Measurements from ENCODE around the gene EHD4.

EHD4 gene

DNA sequence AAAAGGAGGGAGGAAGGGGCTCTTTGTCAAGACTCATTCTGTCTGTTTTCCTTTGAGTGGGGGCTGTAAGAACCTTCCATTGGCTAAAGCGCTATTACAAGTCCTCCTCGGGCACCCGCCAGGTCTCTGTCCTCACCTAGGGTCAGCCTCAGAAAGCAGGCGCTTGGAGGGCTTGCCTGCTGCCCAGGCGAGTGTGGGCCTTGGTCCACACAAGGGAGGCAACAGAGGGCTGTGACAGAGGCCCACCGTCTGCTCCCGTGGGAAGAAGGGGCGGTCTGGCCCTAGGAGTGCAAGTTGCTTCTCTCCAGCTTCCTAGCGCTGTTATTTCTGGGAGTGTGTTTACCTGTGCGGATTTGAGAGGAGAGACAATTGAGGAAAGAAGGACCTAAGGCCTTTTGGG lies 24.0 kb upstream of the EHD4 start:
- no peak for DNase-seq
- in situ Hi-C loops (cut with MboI; ENCODE audit: low pct_unique_long_range_greater_than_20kb, low sequenced_read_pairs), result no loop called here

DNA sequence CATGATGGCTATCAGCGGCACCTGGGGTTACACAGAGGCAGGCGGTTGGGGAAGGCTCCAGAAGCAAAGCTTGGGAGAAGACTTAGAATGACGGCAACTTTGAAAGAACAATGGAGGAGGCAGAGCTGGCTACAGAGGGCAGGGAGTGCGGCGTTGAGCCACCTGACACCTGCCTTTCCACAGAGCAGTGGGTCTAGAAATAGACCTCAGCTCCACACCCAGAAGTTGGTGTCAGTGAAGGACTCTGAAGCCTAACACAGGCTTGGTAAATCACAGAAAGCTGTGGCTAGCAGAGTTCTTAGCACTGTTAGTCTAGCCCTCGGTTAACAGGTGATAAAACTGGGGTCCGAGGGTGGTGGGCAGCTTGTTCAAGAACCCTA lies 23.1 kb upstream of the EHD4 start:
- DNase-seq, result no peak
- in situ Hi-C loops (cut with MboI; ENCODE audit: low pct_unique_long_range_greater_than_20kb, low sequenced_read_pairs), result no loop called here

DNA sequence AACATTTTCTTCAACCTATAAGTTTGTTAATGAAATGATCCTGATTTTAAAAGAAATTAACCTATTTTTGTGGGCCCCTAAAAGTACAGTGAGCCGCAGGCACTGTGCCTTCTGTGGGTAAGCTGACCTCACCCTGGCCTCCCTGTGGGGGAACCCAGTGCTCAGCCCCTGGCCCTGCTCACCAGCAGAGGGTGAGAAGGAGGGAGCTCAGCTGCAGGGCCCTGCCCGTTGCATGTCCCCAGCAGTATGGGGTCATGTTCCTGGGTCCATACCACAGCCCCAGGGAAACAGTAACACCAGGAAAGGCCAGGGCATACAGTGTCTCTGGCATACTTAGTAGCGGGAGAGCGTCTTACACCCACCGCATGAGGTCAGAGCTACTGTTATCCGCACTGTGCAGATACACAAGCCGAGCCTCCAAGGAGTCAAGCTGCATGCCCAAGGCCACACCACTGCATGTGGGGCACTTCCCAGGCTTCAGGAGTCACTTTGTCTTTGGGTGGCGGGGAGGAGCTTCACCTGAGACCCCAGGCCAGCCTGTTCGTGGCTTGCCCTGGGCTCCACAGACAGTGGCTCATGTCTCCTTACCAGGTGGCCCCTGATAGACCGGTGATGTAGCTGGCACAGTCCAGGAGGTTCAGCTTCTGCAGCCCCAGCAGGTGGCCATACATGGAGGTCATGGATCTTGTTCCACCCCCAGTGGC lies 22.6 kb upstream of the EHD4 start:
- in situ Hi-C loops (cut with MboI; ENCODE audit: low pct_unique_long_range_greater_than_20kb, low sequenced_read_pairs), result no loop called here

DNA sequence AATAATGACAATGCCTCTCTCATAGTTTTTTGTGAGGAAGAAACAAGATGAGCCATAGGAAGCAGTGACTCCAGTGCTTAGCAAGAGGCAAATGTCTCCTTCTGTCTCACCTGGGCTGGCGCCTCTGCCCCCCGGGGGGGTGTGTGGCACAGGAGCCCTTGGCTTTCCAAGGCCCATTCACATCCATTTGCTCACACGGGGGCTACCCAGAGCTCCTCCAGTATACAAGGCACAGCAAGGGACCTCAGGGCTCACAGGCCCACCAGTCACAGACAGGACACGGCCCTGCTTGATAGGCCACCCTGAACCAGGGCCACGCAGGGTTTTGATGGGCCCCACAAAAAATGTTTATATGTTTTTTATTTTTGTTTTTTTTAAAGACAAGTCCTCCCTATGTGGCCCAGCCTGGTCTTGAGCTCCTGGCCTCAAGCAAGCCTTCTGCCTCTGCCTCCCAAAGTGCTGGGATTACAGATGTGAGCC lies 21.9 kb upstream of the EHD4 start:
- in situ Hi-C loops (cut with MboI; ENCODE audit: low pct_unique_long_range_greater_than_20kb, low sequenced_read_pairs), result no loop called here
- DNase-seq, result no peak

More for the DNA sequence above, 22.6 kb upstream of the EHD4 start:
- DNase-seq, result no peak

DNA sequence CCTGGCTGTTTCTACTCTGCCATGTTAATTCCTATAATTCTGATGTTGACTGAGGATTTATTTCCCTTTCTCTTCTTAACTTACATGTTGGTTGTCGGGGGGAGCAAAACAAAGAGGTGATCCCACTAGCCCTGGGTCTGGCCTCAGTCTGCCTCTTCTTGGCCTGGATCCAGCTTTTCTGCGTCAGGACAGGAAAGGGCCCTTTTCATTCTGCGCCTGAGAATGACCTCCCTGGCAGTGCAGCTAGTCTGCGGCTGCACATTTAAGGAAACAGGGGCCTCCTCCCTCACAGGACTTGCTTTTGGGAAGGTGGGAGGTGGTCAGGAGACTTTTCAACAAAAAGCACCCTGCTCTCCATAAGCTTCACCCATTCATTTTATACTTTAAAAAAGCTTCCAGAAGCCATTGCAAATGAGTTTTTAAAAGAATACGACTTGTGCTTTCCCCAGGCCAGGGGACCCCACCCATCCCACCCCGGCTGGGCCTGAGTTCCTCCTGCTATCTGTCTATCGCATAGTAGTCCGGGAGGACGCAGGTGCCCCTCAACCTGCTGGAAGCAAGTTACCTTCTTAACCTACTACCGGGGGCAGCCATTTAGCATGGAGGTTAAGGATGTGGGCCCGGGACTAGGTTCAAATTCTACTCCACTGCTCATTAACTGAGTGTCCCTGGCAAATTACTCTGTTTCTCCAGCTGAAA lies 21.3 kb upstream of the EHD4 start:
- in situ Hi-C loops (cut with MboI; ENCODE audit: low pct_unique_long_range_greater_than_20kb, low sequenced_read_pairs), result no loop called here

DNA sequence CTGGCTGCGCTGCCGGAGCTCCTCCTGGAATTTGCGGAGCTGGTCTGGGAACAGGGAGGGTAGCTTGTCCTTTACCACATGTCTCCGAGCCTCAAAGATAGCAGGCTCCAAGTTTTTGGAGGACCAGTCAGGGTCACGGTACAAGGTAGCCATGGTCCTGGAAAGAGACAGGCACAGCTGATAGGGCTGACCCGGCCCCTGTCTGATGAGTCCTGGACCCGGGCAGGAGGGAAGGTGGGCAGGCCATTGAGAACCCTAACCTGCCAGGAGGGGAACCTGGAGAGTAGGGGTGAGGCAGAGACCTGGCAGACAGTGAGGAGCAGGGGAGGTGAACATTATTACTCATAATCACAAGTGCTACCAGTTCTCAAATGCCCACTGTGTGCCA lies 20.4 kb upstream of the EHD4 start:
- in situ Hi-C loops (cut with MboI; ENCODE audit: low pct_unique_long_range_greater_than_20kb, low sequenced_read_pairs), result no loop called here
- DNase-seq, result no peak

More for the DNA sequence above, 21.3 kb upstream of the EHD4 start:
- DNase-seq, result no peak

DNA sequence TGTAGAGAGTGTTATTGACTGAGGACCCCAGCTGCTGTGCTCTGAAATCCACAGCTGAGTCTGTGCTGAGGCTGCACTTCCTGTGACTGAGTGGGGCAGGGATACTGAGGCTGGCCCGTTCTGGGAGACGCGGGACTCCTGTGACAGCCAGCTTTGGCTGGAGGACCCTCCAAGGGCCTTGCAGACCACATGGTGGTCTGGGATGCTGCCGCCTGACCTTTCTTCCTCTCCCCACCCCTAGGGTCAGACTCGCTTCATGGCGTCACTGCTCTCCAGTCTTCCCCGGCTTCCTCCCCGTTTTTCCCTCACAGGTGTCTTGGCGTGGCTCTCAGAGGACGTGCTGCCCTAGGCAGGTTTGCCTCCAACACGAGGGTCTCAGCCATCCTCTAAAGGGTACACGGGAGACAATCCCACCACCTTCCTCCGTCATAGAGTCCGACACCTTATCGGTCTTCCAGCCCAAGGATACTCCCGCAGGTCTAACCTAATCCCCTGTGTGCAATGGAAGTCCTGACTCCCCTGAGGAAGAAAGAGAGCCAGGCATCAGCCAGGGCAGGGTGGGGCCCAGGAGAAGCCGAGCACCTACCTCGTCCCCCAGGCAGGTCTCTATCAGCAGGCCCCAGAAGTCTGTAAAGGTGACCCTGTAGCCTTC lies 19.9 kb upstream of the EHD4 start:
- in situ Hi-C loops (cut with MboI; ENCODE audit: low pct_unique_long_range_greater_than_20kb, low sequenced_read_pairs), result no loop called here
- no peak for DNase-seq

DNA sequence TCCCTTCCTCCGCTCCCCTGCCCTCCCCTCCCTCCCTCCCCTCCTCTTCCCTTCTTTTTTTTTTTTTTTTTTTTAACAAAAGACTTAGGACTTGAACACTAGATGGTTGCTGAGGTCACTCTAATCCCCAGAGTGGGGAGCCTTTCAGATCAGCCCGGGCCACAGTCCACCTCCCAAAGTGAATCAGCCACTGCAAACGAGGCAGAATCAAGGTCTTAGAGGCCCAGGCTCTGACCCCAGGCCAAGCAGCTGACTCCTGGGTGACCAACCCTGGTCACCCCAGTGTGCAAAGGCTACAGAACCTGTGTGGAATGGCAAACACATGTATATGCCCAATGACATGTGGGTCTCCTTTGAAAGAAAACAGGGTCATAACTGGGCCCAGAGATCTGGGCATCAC lies 18.3 kb upstream of the EHD4 start:
- no peak for DNase-seq
- in situ Hi-C loops (cut with MboI; ENCODE audit: low pct_unique_long_range_greater_than_20kb, low sequenced_read_pairs), result no loop called here

DNA sequence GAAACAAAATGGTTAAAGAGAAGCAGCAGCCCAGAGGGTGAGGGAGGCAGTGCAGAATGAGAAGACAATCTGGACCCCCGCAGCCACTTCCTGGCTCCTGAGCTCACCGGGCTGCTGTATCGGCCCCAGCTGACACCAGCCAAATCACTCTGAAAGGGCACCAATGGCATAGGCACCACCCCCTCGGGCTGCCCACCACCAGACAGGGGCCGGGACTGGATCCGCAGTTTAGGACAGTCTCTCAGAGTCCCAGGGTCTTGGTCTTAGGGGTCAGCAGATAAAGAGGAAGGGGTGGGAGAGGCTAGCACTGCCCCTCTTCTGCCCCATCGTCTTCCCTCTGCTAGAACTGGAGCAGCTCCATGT lies 17.9 kb upstream of the EHD4 start:
- DNase-seq, result no peak
- in situ Hi-C loops (cut with MboI; ENCODE audit: low pct_unique_long_range_greater_than_20kb, low sequenced_read_pairs), result no loop called here

DNA sequence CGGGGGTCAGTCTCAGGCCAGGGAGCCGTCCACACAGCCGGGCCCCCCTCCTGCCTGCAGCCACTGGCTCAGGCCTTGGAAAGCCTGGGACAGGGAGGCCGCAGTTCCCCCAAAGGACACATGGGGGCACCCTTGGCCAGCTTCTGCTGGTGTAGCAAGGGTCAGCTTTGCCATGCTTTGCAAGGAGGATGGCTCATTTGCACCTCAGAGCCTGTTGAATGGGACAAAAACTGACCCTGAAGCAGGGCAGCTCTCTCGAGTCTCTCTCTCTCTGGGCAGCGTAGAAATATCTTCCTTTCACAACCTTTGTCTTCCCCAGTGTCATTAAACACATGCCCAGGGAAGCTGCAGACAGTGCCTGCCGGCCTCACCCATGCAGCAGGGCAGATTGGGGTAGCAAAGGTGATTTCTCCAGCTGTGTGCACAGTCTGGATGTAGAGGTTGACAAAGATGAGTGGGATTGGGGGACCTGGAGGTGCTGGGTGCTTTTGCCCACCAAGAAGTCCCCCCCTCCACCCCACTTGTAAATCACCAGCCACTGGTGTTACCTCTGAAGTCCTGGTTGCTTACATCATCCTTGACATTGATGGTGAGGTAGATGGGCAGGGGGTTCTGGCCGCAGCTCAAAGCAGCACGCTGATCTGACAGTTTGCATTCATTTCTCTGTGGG lies 17.4 kb upstream of the EHD4 start:
- in situ Hi-C loops (cut with MboI; ENCODE audit: low pct_unique_long_range_greater_than_20kb, low sequenced_read_pairs), result no loop called here
- DNase-seq, result peak; percentile 78

DNA sequence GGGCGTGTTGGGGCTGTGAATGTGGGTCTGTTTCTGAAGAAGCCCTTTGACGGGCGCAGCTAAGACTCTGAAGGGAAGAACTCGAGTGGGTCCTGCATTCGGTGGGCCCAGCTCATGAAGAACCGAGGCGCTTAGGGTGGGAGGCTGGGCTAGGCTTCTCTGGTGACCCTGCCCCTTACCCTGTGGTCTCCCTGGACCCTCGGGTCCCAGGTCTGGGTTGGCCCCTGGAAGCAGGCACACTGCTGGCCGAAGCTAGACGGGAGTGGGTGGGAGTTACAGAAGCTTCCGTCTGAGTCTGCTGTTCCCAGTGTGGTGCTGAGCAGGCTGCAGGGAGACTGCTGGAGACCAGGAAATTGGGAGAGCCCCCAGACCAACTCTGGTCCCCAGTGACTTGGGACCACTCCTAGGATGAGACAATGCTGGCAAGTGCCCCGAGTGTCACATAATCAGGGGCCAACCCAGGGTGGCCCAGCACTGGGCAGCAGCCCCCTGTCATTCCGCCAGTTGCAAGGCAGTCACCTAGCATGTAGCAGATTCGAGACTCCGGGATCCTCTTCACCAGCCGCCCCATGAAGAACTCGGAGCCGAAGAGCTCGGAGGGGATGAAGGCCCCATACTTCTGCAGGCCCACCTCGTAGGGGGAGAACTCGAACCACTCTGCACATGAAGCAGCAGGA lies 16.7 kb upstream of the EHD4 start:
- in situ Hi-C loops (cut with MboI; ENCODE audit: low pct_unique_long_range_greater_than_20kb, low sequenced_read_pairs), result no loop called here
- no peak for DNase-seq

DNA sequence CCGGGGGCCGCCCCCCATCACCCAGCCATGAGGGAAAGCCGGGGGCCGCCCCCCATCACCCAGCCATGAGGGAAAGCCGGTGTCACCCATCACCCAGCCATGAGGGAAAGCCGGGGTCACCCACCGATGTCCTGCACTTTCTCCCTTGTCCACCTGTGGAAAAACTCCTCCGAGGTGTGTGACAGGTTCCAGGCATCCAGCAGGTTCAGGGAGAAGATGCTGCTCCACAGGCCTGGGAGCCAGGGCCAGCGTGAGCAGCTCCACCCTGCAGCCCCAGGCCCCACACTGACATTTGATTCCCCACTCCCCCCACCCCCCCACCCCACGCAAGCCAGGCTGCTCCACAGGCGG lies 15.5 kb upstream of the EHD4 start:
- DNase-seq, result no peak
- in situ Hi-C loops (cut with MboI; ENCODE audit: low pct_unique_long_range_greater_than_20kb, low sequenced_read_pairs), result no loop called here

DNA sequence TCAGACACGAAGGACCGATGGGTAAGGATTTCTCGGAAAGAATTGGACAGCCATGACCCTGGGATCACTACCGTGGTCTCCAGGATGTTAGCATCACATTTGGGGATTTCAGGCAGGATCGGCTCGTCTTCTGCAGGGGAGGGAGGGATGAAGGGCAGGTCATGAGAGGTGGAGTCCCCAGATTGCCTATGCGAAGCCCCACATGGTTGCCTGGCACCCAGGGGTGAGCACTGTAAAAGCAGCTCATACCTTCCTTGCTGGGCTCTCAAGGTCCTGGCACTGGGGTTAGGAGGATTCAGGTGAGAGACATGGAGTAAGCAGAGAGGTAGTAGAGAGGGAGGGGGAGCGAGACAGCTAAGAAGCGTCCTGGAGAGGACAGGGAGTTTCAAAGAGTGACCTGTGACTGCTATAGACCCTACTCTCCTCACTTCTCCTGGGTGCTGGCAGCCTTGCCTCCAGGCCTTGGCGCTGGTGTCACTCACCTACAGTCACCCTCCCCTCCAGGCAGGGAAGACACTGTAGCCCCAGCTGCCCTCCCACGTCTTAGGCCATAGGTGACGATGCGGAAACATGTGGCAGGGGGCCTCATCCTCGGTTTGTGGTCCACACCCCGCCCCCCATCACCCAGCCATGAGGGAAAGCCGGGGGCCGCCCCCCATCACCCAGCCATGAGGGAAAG lies 15.0 kb upstream of the EHD4 start:
- in situ Hi-C loops (cut with MboI; ENCODE audit: low pct_unique_long_range_greater_than_20kb, low sequenced_read_pairs), result no loop called here
- no peak for DNase-seq

DNA sequence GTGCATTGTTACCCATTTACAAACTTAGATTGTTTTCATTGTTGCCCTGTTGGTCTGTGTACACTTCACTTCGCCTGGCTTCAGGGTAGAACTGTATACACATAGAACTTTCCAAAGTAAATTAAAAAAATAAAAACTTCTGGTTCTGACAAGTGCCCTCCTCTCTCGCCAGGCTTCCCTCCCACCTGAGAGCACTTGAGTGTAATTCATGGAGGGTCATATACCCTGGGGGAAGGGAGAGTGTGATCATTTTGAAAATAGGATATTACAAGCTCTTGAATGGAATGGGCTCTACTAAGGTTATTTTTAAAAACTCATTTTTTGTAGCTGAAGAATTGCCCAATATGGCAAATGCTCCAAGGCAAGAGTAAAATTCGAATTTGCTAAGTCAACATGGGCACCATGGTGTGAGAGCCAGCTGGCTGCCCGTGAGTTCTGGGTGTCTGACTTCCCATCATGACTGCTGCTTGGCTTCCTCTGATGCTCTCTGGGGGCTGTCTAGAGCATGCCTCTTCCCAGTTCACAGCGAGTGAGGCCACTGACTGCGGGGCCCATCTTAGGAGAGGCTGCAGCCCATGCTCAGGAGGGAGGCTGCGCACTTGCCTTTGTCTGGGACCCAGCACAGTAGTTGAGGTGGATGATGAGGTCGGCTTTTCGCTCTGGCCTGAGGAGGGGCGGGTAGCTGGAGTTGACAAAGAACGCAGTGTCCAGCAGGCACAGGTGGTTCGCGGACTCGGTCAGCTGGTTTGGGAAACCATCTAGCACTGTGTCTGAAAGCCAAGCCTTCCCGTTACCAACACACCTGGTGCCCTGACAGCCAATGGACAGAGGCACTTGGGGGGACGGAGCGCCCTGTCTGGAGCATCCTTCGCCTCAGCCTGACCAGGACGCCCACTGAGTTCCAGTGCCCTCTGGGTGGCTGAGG lies 13.1 kb upstream of the EHD4 start:
- in situ Hi-C loops (cut with MboI; ENCODE audit: low pct_unique_long_range_greater_than_20kb, low sequenced_read_pairs), result no loop called here
- DNase-seq, result no peak

DNA sequence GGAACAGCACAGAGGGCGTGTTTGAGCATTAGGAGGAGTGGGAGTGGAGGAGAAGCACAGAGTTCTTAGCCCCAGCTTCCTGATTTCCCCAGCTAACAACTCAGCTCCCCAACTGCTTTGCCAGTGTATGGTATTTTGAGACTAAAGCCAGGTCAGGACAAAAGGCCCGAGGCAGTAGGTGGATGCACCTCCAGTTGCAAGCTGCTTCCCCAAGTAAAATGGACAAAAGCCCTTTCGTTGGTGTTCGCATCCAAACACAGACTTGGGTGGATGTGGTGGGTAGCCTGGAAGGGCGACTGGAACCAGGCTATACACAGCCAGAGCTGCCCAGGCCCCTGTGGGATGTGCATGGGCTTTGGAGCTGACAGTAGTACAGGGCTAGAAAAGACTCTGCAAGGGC lies 12.3 kb upstream of the EHD4 start:
- in situ Hi-C loops (cut with MboI; ENCODE audit: low pct_unique_long_range_greater_than_20kb, low sequenced_read_pairs), result no loop called here
- DNase-seq, result no peak

DNA sequence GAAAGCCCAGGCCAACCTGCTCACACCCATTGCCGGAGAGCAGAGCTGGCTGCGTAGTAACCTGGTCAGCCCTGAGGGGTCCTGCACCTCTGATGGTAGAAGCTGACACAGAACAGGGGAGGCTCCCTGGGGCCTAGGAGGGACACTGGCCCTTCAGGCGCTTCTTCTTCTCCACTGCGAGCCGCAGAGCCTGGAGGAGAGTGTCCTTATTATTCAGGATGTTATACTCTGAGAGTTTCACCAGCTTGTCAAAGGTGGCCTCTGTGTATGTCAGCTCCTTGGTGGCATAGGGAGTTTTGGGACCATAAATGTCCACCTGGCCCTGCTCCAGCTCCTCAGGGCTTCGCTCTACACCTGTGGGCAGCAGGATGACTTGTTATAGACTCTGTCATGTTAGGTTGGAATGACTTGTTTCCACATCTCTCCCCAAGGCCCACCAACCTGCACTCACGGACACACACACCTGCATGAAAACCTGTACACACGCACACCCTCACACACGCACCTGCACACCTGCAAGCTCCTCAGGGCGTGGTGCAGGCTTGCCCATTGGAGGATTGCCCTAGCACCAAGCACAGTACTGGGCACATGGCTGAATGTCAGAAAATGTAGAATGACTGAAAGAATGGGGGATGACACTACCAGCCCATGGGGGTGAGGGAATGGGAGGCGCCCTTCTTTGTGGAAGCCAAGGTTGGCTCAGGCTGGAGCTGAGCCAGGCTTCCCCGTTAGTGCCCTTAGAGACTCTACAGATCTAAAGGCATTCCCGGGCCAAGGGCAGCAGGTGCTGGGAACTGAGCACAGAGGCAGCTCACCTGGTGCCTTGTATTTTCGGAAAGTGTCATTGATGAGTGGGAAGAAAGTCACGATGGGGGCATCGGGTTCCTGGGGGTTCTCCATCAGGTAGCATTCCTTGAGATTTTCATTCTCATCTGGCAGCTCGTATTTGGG lies 11.5 kb upstream of the EHD4 start:
- DNase-seq, result no peak
- in situ Hi-C loops (cut with MboI; ENCODE audit: low pct_unique_long_range_greater_than_20kb, low sequenced_read_pairs), result no loop called here

DNA sequence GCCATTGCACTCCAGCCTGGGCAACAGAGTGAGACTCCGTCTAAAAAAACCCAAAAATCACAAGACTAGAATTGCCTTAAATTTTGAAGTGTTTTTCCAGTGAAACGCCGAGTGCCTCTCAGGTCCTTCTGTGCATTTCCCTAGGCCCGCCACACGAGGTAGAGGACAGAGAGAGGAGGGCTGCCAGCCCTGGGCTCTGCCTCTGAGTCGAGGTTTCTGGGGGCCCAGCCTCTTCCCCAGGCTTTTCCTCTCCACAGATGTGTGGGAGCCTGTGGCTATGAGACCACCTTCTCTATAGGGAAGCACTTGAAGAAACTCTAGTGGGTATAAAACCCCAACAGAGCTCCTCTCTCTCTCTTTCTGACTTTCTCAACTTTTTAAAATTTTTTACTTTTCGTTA lies 10.9 kb upstream of the EHD4 start:
- DNase-seq, result no peak
- in situ Hi-C loops (cut with MboI; ENCODE audit: low pct_unique_long_range_greater_than_20kb, low sequenced_read_pairs), result no loop called here

Data from KBM-7 (cell line).